ENCODE measurements around the gene ABCC11.

ABCC11 gene

DNA sequence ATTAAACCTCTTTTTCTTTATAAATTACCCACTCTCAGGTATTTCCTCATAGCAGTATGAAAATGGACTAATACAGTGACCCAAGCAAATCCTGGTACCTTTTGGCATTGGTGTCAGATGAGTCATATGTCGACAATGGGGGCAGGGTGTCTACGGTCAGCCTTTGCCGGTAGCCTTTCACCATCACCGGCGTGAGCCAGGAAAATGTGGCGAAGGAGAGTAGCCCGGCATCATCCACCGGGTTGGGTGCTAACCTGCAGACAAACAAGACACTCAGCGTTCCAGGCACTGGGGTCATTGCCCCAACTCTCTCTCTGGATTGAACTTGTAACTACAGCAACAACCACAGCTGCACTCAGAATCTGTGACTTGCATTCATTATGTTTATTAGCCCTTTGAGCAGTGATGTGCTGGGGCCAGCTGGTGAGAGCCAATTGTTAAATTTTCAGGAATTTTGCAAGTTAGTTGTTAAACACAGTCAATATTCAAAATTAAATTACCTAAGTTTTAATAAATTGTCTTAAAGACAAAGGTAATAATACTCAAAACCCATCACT is 103.4 kb downstream of the ABCC11 start:
- no peaks in the 10 kb centered on the region for H3K27me3 ChIP-seq (ENCODE audit: control insufficient read depth, insufficient read depth, low read length)
- no peak overlapping the region for H3K27ac ChIP-seq (ENCODE audit: low read depth, low read length)
- no peaks in the 10 kb centered on the region for H3K9me3 ChIP-seq (ENCODE audit: control insufficient read depth, insufficient read depth, low read depth, low read length)
- H3K4me3 ChIP-seq (ENCODE audit: low read depth, low read length): no peak overlapping the region
- H3K4me1 ChIP-seq (ENCODE audit: control insufficient read depth, insufficient read depth, low read length): no peaks in the 10 kb centered on the region
- H3K9ac ChIP-seq (ENCODE audit: low read length): no peak overlapping the region
- H3K36me3 ChIP-seq (ENCODE audit: control insufficient read depth, insufficient read depth, low read length): no peaks in the 10 kb centered on the region

DNA sequence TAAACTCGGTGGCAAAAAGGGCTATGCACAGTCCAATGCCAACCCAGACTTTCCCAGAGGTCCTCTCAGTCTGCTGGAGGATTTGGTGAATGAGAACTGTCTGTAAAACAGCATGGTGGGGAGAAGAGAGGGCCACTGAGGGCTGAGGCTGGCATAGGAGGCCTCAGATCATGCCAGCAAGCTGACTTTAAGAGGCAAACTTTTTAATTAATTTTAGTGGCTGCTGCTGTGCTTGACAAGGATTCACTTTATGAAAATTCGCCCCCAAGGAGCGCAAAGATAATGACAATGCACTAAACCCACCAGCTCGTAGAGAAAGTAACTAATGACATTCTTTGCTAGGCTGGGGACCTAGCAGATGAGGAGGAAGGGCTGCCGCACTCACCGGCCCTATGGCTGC is 106.5 kb downstream of the ABCC11 start:
- Histone ChIP-seq H3K27ac (ENCODE audit: low read depth, low read length) (no peak overlapping the region), H3K27me3 (ENCODE audit: control insufficient read depth, insufficient read depth, low read length) (no peaks in the 10 kb centered on the region), H3K4me1 (ENCODE audit: control insufficient read depth, insufficient read depth, low read length) (0 out of 2 replicates have a peak, but pooled peaks cover 4% of the 10 kb centered on the region), H3K9me3 (ENCODE audit: control insufficient read depth, insufficient read depth, low read depth, low read length) (no peaks in the 10 kb centered on the region), H3K9ac (ENCODE audit: low read length) (no peak overlapping the region), H3K4me3 (ENCODE audit: low read depth, low read length) (no peak overlapping the region), H3K36me3 (ENCODE audit: control insufficient read depth, insufficient read depth, low read length) (no peaks in the 10 kb centered on the region)

DNA sequence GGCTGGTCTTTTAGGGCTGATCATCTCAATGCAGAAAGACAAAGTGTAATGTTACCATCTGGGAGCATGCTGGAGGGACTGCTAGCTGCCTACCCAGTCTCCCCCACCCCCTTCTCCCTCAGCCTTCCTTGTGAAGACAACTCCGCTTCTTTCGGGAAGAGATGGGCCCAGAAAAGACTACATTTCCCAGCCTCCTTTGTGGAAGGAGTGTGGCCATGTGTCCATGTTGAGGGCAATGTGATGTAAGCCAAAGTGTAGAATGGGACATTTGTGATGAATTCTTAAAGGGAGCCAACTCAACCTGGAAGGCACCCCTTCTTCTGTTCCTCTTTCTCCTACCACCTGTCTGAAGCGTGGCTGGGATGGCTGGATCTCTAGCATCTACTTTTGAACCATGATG is 107.8 kb downstream of the ABCC11 start:
- no peaks in the 10 kb centered on the region for H3K9me3 ChIP-seq (ENCODE audit: control insufficient read depth, insufficient read depth, low read depth, low read length)
- H3K4me3 ChIP-seq (ENCODE audit: low read depth, low read length): no peak overlapping the region
- H3K4me1 ChIP-seq (ENCODE audit: control insufficient read depth, insufficient read depth, low read length): 0 out of 2 replicates have a peak, but pooled peaks cover 4% of the 10 kb centered on the region
- H3K9ac ChIP-seq (ENCODE audit: low read length): no peak overlapping the region
- H3K27ac ChIP-seq (ENCODE audit: low read depth, low read length): no peak overlapping the region
- no peaks in the 10 kb centered on the region for H3K36me3 ChIP-seq (ENCODE audit: control insufficient read depth, insufficient read depth, low read length)
- H3K27me3 ChIP-seq (ENCODE audit: control insufficient read depth, insufficient read depth, low read length): no peaks in the 10 kb centered on the region

DNA sequence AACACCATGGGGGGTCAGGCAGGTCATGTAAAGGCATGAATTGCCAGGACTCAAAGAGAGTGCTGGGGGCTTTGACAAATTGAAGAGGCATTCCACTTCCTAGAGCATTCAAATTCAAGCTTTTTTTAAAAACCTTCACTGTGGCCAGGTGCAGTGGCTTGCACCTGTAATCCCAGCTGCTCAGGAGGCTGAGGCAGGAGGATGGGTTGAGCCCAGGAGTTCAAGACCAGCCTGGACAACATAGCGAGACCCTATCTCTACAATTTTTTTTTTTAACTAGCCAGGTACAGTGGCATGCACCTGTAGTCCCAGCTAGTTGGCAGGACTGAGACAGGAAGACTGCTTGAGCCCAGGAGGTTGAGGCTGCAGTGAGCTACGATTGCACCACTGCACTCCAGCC is 108.8 kb downstream of the ABCC11 start:
- Histone ChIP-seq H3K27ac (ENCODE audit: low read depth, low read length) (no peak overlapping the region), H3K9ac (ENCODE audit: low read length) (no peak overlapping the region), H3K4me3 (ENCODE audit: low read depth, low read length) (no peak overlapping the region), H3K4me1 (ENCODE audit: control insufficient read depth, insufficient read depth, low read length) (0 out of 2 replicates have a peak, but pooled peaks cover 4% of the 10 kb centered on the region), H3K27me3 (ENCODE audit: control insufficient read depth, insufficient read depth, low read length) (no peaks in the 10 kb centered on the region), H3K9me3 (ENCODE audit: control insufficient read depth, insufficient read depth, low read depth, low read length) (no peaks in the 10 kb centered on the region), H3K36me3 (ENCODE audit: control insufficient read depth, insufficient read depth, low read length) (no peaks in the 10 kb centered on the region)

DNA sequence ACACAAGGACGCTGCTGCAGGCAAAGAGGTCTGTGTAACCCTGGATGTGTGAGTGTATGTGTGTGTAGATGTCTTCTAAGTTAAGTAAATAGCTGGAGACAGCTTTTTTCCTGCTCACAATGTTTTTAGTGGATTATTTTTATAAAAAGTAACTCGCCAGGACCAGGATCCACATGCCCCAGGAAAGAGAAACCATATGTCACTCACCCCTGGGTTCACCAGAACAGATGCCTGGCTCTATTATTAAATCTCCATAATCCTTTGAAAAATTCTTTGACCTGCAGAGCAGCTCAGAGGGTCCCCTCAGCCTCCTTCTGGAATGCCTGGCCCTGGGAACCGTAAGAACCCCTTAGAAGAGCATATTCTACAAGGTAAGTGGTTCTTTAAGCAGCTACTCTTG is 109.5 kb downstream of the ABCC11 start:
- H3K36me3 ChIP-seq (ENCODE audit: control insufficient read depth, insufficient read depth, low read length): no peaks in the 10 kb centered on the region
- H3K4me3 ChIP-seq (ENCODE audit: low read depth, low read length): no peak overlapping the region
- H3K4me1 ChIP-seq (ENCODE audit: control insufficient read depth, insufficient read depth, low read length): 0 out of 2 replicates have a peak, but pooled peaks cover 4% of the 10 kb centered on the region
- H3K9me3 ChIP-seq (ENCODE audit: control insufficient read depth, insufficient read depth, low read depth, low read length): no peaks in the 10 kb centered on the region
- no peak overlapping the region for H3K27ac ChIP-seq (ENCODE audit: low read depth, low read length)
- H3K9ac ChIP-seq (ENCODE audit: low read length): no peak overlapping the region
- no peaks in the 10 kb centered on the region for H3K27me3 ChIP-seq (ENCODE audit: control insufficient read depth, insufficient read depth, low read length)

DNA sequence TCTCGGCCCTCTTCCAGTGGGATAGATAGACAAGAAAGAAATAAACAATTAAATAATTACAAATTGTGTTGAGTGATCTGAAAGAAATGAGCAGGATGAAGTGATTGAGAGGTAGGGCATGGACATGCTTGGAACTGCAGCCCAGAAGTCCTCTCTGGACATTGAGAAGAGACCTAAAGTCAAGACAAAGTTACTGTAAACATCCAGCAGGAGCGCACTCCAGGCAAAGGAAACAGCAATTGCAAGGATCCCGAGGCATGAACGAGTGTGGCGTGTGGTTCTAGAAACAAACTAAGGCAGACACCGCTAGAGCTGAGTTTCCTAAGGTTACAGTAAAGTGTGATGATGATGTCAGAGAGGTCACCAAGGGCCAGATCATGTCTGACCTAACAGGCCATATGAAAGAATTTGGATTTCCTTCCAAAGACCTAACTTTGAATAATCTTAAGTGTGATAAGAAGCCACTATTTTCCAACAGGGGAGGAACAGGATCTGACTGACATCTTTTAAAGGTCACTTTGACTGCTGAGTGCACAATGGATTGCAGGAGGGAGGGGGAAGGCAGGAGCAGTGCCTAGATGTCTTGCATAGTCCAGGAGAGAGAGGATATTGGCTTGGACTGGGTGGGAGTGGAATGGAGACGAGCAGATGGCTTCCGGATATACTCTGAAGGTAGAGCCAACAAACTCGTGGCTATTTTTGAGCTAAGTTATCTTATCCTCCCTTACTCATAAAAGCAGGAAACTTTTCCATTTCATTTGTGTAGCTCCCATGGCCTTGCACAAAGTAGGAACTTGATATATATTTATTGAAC is 110.6 kb downstream of the ABCC11 start:
- no peak overlapping the region for H3K27ac ChIP-seq (ENCODE audit: low read depth, low read length)
- no peak overlapping the region for H3K9ac ChIP-seq (ENCODE audit: low read length)
- no peaks in the 10 kb centered on the region for H3K27me3 ChIP-seq (ENCODE audit: control insufficient read depth, insufficient read depth, low read length)
- H3K9me3 ChIP-seq (ENCODE audit: control insufficient read depth, insufficient read depth, low read depth, low read length): no peaks in the 10 kb centered on the region
- H3K36me3 ChIP-seq (ENCODE audit: control insufficient read depth, insufficient read depth, low read length): no peaks in the 10 kb centered on the region
- no peak overlapping the region for H3K4me3 ChIP-seq (ENCODE audit: low read depth, low read length)
- H3K4me1 ChIP-seq (ENCODE audit: control insufficient read depth, insufficient read depth, low read length): 0 out of 2 replicates have a peak, but pooled peaks cover 4% of the 10 kb centered on the region

DNA sequence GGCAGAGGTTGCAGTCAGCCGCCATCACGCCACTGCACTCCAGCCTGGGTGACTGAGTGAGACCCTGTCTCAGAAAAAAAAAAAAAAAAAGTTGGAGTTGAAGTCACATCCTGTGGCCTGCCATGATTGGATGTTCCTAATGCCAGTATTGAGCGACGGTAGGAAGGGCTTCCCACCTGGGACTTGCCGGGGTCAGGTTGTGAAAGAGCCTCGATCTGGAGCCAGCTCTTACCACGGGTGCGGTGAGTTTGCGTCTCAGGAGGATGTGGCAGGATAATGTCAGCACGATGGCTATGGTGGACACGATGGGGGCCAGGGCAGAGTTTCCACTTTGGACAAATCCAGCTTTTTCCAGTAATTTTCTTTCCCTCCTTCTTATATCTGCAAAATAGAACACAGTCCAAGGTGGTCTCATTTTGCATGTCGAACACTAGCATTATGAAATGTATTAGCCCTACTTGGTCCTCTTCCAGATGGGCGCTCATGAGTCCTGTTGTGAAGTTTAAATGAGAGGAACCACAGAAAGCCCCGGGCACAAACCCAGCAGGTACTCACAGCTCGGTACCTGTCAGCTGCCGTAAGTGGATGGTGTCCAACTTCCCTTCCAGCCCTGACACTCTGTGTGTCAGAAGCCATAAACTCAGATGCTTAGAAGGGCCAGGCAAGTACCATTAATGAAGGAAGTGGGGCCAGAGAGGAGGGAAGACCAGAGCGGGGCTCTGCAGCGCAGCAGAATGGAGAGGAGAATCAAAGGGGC is 113.7 kb downstream of the ABCC11 start:
- H3K9me3 ChIP-seq (ENCODE audit: control insufficient read depth, insufficient read depth, low read depth, low read length): no peaks in the 10 kb centered on the region
- no peaks in the 10 kb centered on the region for H3K36me3 ChIP-seq (ENCODE audit: control insufficient read depth, insufficient read depth, low read length)
- H3K4me1 ChIP-seq (ENCODE audit: control insufficient read depth, insufficient read depth, low read length): 0 out of 2 replicates have a peak, but pooled peaks cover 4% of the 10 kb centered on the region
- H3K27me3 ChIP-seq (ENCODE audit: control insufficient read depth, insufficient read depth, low read length): no peaks in the 10 kb centered on the region
- no peak overlapping the region for H3K4me3 ChIP-seq (ENCODE audit: low read depth, low read length)
- H3K27ac ChIP-seq (ENCODE audit: low read depth, low read length): no peak overlapping the region
- no peak overlapping the region for H3K9ac ChIP-seq (ENCODE audit: low read length)

DNA sequence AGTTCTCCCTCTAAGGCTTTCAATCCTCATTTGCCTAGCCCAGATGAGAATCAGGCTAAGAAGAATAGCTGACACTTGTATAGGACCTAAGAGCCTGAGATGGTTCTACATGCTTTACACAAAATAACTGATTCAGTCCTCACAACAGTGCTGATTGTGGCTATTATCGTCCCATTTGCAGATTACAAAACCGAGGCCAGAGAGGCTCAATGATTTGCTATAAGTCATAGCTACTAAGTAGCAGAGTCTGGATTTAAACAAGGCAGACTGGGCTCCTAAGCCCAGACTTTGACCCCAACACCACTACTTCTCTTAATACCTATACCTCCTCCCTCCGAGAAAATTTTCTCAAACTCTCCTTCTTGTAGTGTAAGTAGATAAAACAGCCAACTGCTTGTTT is 114.6 kb downstream of the ABCC11 start:
- Histone ChIP-seq H3K36me3 (ENCODE audit: control insufficient read depth, insufficient read depth, low read length) (no peaks in the 10 kb centered on the region), H3K9ac (ENCODE audit: low read length) (no peak overlapping the region), H3K27me3 (ENCODE audit: control insufficient read depth, insufficient read depth, low read length) (no peaks in the 10 kb centered on the region), H3K4me1 (ENCODE audit: control insufficient read depth, insufficient read depth, low read length) (no peaks in the 10 kb centered on the region), H3K4me3 (ENCODE audit: low read depth, low read length) (no peak overlapping the region), H3K9me3 (ENCODE audit: control insufficient read depth, insufficient read depth, low read depth, low read length) (no peaks in the 10 kb centered on the region), H3K27ac (ENCODE audit: low read depth, low read length) (no peak overlapping the region)

DNA sequence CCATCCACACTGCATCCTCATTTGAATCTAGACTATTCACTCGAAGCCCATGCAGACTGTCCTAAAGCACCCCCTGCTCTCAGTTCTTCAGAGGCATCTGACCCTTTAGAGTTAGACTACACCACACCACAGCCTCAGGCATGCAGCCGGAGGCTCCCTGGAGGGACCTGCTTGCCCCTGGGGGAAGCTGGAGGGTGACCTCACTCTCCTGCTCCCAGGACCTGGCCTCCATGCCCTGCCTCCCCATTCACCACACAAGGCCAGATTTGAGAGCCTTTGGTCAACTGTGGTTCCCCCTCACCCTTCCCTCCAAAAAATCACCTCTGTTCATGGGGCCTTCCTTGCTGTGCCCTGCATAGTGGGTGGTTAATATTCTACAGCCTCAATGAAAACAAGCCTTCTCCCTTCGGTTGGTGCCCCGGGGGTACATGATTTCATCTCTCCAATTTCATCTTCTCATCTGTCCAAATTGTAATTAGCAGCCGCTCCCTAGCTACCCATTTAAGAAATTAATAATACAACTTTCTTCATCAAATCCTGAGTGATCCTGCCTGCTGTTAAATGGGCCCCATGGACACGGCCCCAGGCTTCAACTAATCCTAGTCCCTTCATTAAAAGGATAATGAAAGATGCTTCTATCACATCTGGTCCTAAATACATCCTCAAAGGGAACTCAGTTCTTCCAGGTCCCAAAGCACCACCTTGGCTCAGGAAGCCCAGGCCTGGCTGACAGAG is 116.0 kb downstream of the ABCC11 start:
- H3K27me3 ChIP-seq (ENCODE audit: control insufficient read depth, insufficient read depth, low read length): no peaks in the 10 kb centered on the region
- no peaks in the 10 kb centered on the region for H3K36me3 ChIP-seq (ENCODE audit: control insufficient read depth, insufficient read depth, low read length)
- H3K4me3 ChIP-seq (ENCODE audit: low read depth, low read length): no peak overlapping the region
- H3K27ac ChIP-seq (ENCODE audit: low read depth, low read length): no peak overlapping the region
- H3K9ac ChIP-seq (ENCODE audit: low read length): no peak overlapping the region
- peaks cover 4% of the 10 kb centered on the region; the same call in 1 of the 2 replicates for H3K4me1 ChIP-seq (ENCODE audit: control insufficient read depth, insufficient read depth, low read length)
- H3K9me3 ChIP-seq (ENCODE audit: control insufficient read depth, insufficient read depth, low read depth, low read length): no peaks in the 10 kb centered on the region

DNA sequence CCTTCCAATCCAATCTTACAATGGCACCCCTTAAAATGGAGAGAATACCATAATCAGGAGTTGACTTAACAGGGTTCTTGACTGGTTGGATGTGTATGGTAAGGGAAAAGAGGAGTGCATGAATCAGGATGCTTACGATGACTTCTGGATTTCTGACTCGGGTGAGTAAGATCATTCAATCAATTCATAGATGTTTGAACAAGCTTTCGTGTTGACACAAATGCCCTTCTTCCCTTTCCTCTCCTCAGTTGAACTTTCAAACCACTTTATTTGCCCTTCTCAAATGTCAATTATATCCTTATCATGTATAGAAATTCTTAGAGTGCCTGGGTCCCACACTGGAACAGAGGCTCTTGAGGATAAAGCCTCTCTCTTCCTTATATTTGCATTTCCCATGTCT is 117.4 kb downstream of the ABCC11 start:
- Histone ChIP-seq H3K4me3 (ENCODE audit: low read depth, low read length) (no peak overlapping the region), H3K27me3 (ENCODE audit: control insufficient read depth, insufficient read depth, low read length) (no peaks in the 10 kb centered on the region), H3K9me3 (ENCODE audit: control insufficient read depth, insufficient read depth, low read depth, low read length) (no peaks in the 10 kb centered on the region), H3K9ac (ENCODE audit: low read length) (no peak overlapping the region), H3K4me1 (ENCODE audit: control insufficient read depth, insufficient read depth, low read length) (peaks cover 4% of the 10 kb centered on the region; the same call in 1 of the 2 replicates), H3K36me3 (ENCODE audit: control insufficient read depth, insufficient read depth, low read length) (no peaks in the 10 kb centered on the region), H3K27ac (ENCODE audit: low read depth, low read length) (no peak overlapping the region)
